Measurements from ENCODE around the gene HERC6.

GRCh38 chr4:88360256-88360655, 18.4 kb upstream of the HERC6 start:
- TF ChIP-seq CTCF (conservative IDR thresholded peaks at IDR 0.05; ENCODE audit: low read length), result no peak
- TF ChIP-seq EZH2phosphoT487 (IDR thresholded peaks at IDR 0.05; ENCODE audit: borderline replicate concordance), result no peak
